Endodermal cell (in vitro differentiated cells): ENCODE measurements around the gene RBM6. TPM values are rescaled to one million over a fixed set of nuclear protein-coding genes. Genes with fewer than 3 reads are reported as not detected.
A peak's percentile ranks its signal among the peaks of the same experiment; 100 is the strongest.
"Not testable (repeated sequence)": the region's sequence is repeated elsewhere in the genome, so short reads cannot be mapped to it uniquely, and the experiment has no call there.

ENCODE experiments used
- DNase-seq: peaks from one replicate; pipeline ENCODE4 v3.0.0-alpha.2; 2017
- H3K27ac ChIP-seq: 2 replicates; pipeline ENCODE4 v1.5.1; 2013; ENCODE audit warnings: mild to moderate bottlenecking, low read depth, low read length, moderate library complexity
- H3K27me3 ChIP-seq: 2 replicates; pipeline ENCODE4 v1.6.1; 2013; ENCODE audit warnings: mild to moderate bottlenecking, low read length, moderate library complexity; ENCODE audit not compliant: insufficient read depth, control insufficient read depth, poor library complexity, severe bottlenecking
- H3K36me3 ChIP-seq: 2 replicates; pipeline ENCODE4 v1.7.0; 2013; ENCODE audit warnings: mild to moderate bottlenecking, low read length, moderate library complexity; ENCODE audit not compliant: control insufficient read depth, insufficient read depth
- H3K4me1 ChIP-seq: one replicate; pipeline ENCODE4 v1.7.0; 2013; ENCODE audit warnings: low read length; ENCODE audit not compliant: control insufficient read depth, insufficient read depth
- H3K4me3 ChIP-seq: 2 replicates; pipeline ENCODE4 v1.5.1; 2013; ENCODE audit warnings: mild to moderate bottlenecking, low read length, moderate library complexity
- H3K9ac ChIP-seq: 2 replicates; pipeline ENCODE4 v1.6.1; 2013; ENCODE audit warnings: mild to moderate bottlenecking, low read length, moderate library complexity; ENCODE audit not compliant: poor library complexity, severe bottlenecking; ENCODE audit errors: extremely low read depth
- H3K9me3 ChIP-seq: 2 replicates; pipeline ENCODE4 v1.6.1; 2013; ENCODE audit warnings: mild to moderate bottlenecking, low read length, moderate library complexity; ENCODE audit not compliant: control insufficient read depth
- H3K27ac Mint-ChIP-seq: 2 replicates; pipeline ENCODE4 v1.8.0; 2020; ENCODE audit warnings: mixed read lengths
- H3K27me3 Mint-ChIP-seq: 2 replicates; pipeline ENCODE4 v1.8.0; 2021; ENCODE audit warnings: mild to moderate bottlenecking, mixed read lengths; ENCODE audit not compliant: insufficient read depth
- H3K36me3 Mint-ChIP-seq: 2 replicates; pipeline ENCODE4 v1.8.0; 2020; ENCODE audit warnings: low read depth, mixed read lengths
- H3K4me1 Mint-ChIP-seq: 2 replicates; pipeline ENCODE4 v1.8.0; 2020; ENCODE audit warnings: mixed read lengths
- H3K4me3 Mint-ChIP-seq: 2 replicates; pipeline ENCODE4 v1.8.0; 2020; ENCODE audit warnings: mild to moderate bottlenecking, moderate library complexity, mixed read lengths
- H3K9me3 Mint-ChIP-seq: 2 replicates; pipeline ENCODE4 v1.8.0; 2020; ENCODE audit warnings: mild to moderate bottlenecking, mixed read lengths
- WGBS, 2 experiments: methylation state at CpG; one replicate each; pipeline versions ENCODE4 v1.1.5 to v1.1.7; 2013; ENCODE audit warnings: missing lambda C conversion rate in 2 of 2, mixed read lengths in 1 of 2; ENCODE audit not compliant: insufficient coverage in 1 of 2, insufficient read length in 1 of 2; 5-methylcytosine and 5-hydroxymethylcytosine counted together
- total RNA-seq, 2 donors: library from RNA; stranded (reverse); fragmentation: NEBNext Ultra II Directional in 1 of 2; extraction: Animal tissue kit (Norgen Biotek cat#: 25700) in 1 of 2; gene quantifications; 2 replicates in 1 of 2; 3 replicates in 1 of 2; pipeline ENCODE4 v1.2.1, GENCODE V29; 2021
- TF ChIP-seq, protein P1 (sequence below): fragments of 200-600 bp; sonication (generic); conservative IDR thresholded peaks from 2 replicates; pipeline ENCODE4 v1.5.0; 2021; ENCODE audit warnings: antibody characterized with exemption, mild to moderate bottlenecking

The RBM6 gene
- total RNA-seq, 2 donors from 2014 or later: 116 to 168 TPM

DNA sequence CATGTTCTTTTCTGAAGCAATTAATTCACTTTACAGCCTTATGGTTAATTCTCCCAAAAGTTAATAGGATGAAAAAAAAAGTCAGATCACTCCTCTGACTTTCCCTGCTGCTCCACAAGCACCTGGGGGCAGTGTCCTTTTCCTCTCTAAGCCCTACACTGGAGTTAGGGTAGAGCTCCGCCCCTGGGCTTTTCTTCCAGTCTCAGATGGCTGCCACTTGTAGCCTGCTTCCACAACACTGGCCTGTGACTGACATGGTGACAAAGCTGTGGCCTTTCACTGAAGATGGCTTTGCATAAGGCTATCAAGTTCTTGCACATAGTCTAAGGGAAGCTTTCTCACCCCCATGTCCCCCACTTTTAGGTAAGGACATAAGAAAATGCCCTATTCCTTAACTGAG, 9.0 kb upstream of the RBM6 start:
- Histone ChIP-seq H3K36me3 (no peaks in the 10 kb centered on the region), H3K4me3 (no peak overlapping the region), H3K27me3 (no peaks in the 10 kb centered on the region), H3K9ac (no peak overlapping the region), H3K9me3 (no peaks in the 10 kb centered on the region), H3K27ac (no peak overlapping the region), H3K4me1 (peaks cover 6% of the 10 kb centered on the region)
- peak; percentile 92 for DNase-seq
- 7% methylated on average over 1 of the region's 1 CpG; no CpG with 5 or more reads in 1 of the 2 experiments for WGBS, 2 experiments
- no peak overlapping the region for H3K4me3 Mint-ChIP-seq
- H3K27ac Mint-ChIP-seq: peak overlapping the region; percentile 84
- TF ChIP-seq, protein P1, sequence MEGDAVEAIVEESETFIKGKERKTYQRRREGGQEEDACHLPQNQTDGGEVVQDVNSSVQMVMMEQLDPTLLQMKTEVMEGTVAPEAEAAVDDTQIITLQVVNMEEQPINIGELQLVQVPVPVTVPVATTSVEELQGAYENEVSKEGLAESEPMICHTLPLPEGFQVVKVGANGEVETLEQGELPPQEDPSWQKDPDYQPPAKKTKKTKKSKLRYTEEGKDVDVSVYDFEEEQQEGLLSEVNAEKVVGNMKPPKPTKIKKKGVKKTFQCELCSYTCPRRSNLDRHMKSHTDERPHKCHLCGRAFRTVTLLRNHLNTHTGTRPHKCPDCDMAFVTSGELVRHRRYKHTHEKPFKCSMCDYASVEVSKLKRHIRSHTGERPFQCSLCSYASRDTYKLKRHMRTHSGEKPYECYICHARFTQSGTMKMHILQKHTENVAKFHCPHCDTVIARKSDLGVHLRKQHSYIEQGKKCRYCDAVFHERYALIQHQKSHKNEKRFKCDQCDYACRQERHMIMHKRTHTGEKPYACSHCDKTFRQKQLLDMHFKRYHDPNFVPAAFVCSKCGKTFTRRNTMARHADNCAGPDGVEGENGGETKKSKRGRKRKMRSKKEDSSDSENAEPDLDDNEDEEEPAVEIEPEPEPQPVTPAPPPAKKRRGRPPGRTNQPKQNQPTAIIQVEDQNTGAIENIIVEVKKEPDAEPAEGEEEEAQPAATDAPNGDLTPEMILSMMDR: peak; percentile 67
- H3K36me3 Mint-ChIP-seq: no peaks in the 10 kb centered on the region
- peaks cover 14% of the 10 kb centered on the region for H3K4me1 Mint-ChIP-seq
- no peaks in the 10 kb centered on the region for H3K27me3 Mint-ChIP-seq
- H3K9me3 Mint-ChIP-seq: no peaks in the 10 kb centered on the region

DNA sequence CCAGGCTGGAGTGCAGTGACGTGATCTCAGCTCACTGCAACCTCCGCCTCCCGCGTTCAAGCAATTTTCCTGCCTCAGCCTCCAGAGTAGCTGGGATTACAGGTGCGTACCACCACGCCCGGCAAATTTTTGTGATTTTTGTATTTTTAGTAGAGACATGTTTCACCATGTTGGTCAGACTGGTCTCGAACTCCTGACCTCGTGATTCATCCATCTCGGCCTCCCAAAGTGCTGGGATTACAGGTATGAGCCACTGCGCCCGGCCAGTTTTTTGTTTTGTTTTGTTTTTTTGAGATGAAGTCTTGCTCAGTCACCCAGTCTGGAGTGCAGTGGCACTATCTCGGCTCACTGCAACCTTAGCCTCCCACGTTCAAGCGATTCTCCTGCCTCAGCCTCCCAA, 7.7 kb upstream of the RBM6 start:
- not testable (repeated sequence) for H3K9me3 ChIP-seq, H3K27me3 ChIP-seq, H3K27me3 Mint-ChIP-seq, H3K27ac Mint-ChIP-seq, H3K36me3 ChIP-seq, H3K4me3 Mint-ChIP-seq, H3K4me1 ChIP-seq, H3K9ac ChIP-seq, DNase-seq, H3K36me3 Mint-ChIP-seq, H3K4me3 ChIP-seq, H3K27ac ChIP-seq, H3K9me3 Mint-ChIP-seq
- 87 to 93% methylated on average over 14 to 15 of the region's 15 CpGs for WGBS, 2 experiments
- peaks cover 14% of the 10 kb centered on the region for H3K4me1 Mint-ChIP-seq

DNA sequence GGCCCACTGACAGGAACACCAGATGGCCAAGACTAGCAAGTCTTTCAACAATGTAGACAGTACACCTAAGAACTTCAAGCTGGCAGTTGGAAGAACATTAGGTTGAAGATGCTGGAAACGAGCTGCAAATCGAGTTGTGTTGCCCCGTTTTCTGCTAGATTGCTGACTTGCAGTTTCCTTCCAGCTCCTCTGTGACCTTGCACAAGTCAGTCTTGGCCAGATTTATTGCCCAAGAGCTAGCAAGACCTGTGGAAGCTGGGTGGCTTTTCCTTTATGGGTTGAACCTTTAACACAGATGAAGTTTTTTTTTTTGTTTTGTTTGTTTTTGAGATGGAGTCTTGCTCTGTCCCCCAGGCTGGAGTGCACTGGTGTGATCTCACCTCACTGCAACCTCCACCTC, 2.9 kb upstream of the RBM6 start:
- Mint-ChIP-seq H3K36me3 (no peaks in the 10 kb centered on the region), H3K4me3 (no peak overlapping the region), H3K27me3 (no peaks in the 10 kb centered on the region), H3K4me1 (no peaks in the 10 kb centered on the region), H3K27ac (no peak overlapping the region), H3K9me3 (no peaks in the 10 kb centered on the region)
- TF ChIP-seq, protein P1: no peak
- Histone ChIP-seq H3K9ac (no peak overlapping the region), H3K27me3 (no peaks in the 10 kb centered on the region), H3K4me1 (no peaks in the 10 kb centered on the region), H3K36me3 (no peaks in the 10 kb centered on the region), H3K27ac (no peak overlapping the region), H3K4me3 (no peak overlapping the region), H3K9me3 (no peaks in the 10 kb centered on the region)
- 88 to 89% methylated on average over 3 of the region's 3 CpGs for WGBS, 2 experiments
- no peak for DNase-seq

DNA sequence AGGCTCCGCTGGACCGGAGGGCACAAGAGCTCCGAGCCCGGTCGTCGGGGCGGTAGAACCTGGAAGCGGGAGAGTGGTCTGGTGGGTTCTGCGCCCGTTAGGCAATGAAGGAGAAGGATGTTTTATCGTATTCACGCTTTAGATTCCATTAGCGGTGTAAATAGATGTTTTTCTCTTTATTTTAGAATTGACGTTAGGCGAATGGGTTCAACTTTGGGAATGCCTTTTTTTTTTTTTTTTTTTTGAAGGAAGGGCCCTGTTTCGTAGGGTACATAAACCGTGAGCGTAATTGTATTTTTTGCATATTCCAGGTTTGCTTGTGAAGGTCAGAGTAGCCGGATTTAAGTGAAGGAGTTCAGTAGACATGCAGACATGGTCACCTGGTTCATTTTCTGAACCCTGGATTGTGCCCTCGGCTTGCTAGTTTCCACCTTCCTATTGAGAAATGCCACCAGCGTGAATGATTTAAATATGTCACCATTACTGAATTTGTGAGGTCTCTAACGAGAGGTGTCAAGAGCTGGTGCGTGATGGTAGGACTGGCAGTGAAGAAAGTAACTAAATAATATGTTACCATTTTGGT, 808 bp downstream of the RBM6 start:
- no peak for DNase-seq
- Histone ChIP-seq H3K4me3 (peak overlapping the region; percentile 97), H3K36me3 (peaks cover 19% of the 10 kb centered on the region), H3K4me1 (no peaks in the 10 kb centered on the region), H3K9me3 (no peaks in the 10 kb centered on the region), H3K27ac (peak overlapping the region; percentile 97), H3K27me3 (no peaks in the 10 kb centered on the region), H3K9ac (peak overlapping the region; percentile 84)
- Mint-ChIP-seq H3K36me3 (peaks cover 18% of the 10 kb centered on the region), H3K4me1 (no peaks in the 10 kb centered on the region), H3K27me3 (no peaks in the 10 kb centered on the region), H3K9me3 (no peaks in the 10 kb centered on the region), H3K4me3 (peak overlapping the region; percentile 95), H3K27ac (peak overlapping the region; percentile 97)
- 5 to 15% methylated on average over 16 to 23 of the region's 23 CpGs for WGBS, 2 experiments
- TF ChIP-seq, protein P1: no peak
